ENCODE data around the gene ALKBH1.
"Not testable (repeated sequence)": the region's sequence is repeated elsewhere in the genome, so short reads cannot be mapped to it uniquely, and the experiment has no call there.

The ALKBH1 gene

DNA sequence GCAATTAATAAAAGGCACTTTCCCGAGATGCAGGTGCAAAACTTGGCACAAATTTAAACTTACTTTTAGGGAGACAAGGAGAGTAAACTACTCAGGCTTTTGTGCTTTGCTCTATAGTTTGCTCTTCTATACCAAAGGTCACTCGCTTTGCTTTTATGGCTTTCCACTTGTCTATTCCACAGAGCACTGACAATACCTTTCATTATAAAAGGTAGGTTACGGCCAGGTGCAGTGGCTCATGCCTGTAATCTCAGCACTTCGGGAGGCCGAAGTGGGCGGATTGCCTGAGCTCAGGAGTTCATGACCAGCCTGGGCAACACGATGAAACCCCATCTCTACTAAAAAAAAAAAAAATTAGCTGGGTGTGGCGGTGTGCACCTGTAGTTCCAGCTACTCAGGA is 32.9 kb downstream of the ALKBH1 start:
- DNase-seq (ENCODE audit: low read depth in 2 of 2, low spot score in 1 of 2), result no peak

DNA sequence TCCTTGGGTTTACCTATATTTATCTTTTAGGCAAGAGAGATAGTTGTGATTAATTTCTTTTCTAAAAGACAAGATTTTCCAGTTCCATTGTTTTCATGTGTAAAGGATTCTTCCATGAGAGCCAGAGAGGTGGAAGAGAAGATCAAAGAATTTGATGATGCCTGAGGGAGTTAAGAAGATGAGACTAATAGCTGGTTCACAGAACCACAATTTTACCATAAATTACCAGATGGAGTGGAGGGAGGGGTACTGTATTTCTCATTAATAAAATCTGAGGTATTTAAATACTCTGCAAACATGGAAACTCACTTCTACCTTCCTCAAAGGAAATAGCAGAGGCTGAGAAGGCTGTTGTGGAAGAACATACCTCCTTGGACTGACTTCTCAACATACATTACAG is 34.6 kb downstream of the ALKBH1 start:
- no peak for DNase-seq (ENCODE audit: low read depth in 2 of 2, low spot score in 1 of 2)

DNA sequence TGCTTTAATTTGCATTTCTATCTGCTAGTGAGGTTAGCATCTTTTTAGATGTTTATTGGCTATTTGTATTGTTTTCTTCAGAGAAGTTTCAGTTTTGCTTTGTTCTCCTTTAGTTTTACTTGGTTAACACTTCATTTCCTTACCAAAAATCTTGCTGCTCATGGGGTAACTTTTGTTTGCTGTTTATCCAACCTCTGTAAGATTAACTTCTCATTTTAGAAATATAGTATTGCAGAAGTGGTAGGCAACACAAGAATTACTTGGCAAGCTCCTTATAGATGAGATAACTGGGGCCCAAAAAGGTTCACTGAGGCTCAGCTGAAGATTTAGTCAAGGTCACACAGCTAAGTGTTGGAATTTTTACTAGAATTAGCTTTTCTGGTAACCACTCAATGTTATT is 40.5 kb downstream of the ALKBH1 start:
- no peak for DNase-seq (ENCODE audit: low read depth in 2 of 2, low spot score in 1 of 2)

DNA sequence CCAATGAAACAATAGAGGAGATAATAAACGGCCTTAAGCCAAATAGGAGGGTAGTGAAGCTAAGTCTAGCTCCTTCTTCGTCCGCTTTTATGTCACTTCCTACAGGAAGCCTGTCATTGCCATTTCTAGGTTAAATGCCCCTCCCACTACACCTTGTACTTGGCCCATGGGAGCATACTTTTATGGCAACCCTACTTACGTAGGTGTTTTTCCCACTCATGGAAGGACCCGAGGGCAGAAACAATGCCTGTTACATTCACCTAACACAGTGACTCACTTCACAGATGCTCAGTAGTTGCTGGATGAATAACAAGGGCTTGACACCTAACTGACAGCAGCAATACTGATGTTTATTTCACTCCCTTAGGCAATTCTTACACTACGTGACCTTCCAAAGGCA is 44.5 kb downstream of the ALKBH1 start:
- no peak for DNase-seq (ENCODE audit: low read depth in 2 of 2, low spot score in 1 of 2)

DNA sequence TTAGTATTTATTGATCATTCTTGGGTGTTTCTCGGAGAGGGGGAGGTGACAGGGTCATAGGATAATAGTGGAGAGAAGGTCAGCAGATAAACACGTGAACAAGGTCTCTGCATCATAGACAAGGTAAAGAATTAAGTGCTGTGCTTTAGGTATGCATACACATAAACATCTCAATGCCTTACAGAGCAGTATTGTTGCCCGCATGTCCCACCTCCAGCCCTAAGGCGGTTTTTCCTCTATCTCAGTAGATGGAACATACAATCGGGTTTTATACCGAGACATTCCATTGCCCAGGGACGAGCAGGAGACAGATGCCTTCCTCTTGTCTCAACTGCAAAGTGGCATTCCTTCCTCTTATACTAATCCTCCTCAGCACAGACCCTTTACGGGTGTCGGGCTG is 46.3 kb downstream of the ALKBH1 start:
- not testable (repeated sequence) for DNase-seq (ENCODE audit: low read depth in 2 of 2, low spot score in 1 of 2)

DNA sequence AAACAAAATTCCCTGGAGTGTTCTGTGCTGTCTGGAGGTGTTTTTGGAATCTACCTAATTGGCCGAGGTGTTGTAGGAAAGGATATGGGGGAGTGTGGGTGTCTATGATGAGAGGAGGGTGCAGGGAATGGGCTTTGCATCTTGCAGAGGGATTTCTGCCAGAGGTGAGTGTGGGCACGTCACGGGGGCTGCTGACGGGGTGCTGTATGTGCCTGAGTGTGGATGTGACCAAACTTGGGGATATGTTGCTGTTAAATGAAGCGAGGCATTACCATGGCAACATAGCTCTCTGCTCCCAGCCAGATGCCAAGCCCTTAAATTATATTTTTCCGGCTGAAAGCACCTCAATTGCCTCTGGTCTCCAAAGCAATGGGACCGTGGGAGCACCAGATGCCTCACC is 47.1 kb downstream of the ALKBH1 start:
- DNase-seq (ENCODE audit: low read depth in 2 of 2, low spot score in 1 of 2), result no peak

DNA sequence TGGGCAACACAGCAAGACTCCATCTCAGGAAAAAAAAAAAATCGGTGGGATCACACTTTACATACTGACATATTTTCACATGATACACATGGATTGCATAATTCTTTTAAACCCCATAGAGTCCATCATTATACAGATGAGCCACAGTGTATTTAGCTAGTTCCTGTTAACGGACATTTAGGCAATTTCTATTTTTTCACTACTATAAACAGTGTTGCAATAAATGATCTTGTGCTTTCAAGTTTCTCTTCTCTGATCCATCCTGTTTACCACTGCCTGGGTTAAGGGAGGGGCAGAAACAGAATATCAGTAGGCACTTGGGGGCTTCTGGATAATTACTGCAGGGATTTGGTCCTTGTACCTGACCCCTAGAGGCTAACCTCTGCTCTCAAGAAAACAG is 48.0 kb downstream of the ALKBH1 start:
- no peak for DNase-seq (ENCODE audit: low read depth in 2 of 2, low spot score in 1 of 2)

DNA sequence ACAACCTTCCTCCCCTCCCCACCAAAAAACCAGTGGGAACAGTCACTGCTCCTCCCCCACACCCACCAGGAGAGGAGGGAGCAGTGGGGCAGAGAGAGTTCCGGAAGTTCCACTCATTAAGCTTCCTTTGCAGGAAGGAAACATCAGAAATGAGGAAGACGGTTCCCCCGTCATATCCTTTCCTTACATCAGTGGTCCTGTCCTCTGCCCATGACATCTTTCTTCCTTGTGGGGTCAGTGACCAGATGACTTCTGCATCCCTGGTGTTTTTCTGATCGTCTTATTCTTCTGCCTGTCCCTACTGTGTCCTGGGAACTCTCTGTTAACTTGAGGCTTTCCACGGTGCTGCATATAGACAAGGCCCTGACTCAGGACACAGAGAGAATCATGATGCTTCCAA is 50.5 kb downstream of the ALKBH1 start:
- DNase-seq (ENCODE audit: low read depth in 2 of 2, low spot score in 1 of 2), result no peak

DNA sequence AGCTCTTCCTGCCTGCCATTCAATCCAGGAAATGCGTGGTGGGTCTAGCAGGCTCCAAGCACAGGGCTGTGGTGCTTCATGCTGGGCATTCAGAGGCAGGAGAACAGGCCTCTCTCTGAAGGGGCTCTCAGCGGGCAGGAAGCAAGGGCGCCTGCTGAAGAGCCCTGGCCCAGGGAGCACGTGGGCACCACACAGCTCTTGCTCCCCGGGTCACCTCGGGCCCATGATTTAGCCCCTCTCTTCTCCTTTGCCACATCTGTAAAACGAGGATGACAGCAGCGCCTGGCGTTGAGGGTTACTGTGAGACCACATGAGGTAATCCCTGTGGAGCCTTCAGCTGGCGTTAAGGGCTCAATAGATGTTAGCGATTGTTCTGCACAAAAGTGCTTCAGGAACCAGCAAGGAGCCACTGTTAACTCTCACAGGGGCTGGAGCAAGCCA is 53.8 kb downstream of the ALKBH1 start:
- DNase-seq (ENCODE audit: low read depth in 2 of 2, low spot score in 1 of 2), result no peak

DNA sequence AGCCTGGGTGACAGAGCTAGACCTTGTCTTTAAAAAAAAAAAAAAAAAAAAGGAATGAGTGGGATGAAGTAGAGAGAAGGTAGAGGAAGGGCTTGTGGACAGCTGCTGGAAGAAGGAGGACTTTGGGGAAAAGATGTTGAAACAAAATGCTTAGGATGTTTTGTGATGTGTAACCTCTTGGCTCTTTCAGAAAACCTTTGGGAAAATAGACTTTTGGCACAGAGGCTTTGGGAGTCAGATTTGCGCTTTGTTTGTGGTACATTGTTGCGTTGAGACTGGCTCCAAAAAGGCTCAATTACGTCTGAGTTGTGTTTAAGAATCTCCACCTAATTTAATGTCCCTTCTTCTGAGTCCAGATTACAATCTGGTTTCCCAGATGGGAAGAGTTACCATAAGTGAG is 58.5 kb downstream of the ALKBH1 start:
- DNase-seq (ENCODE audit: low read depth in 2 of 2, low spot score in 1 of 2), result no peak

DNA sequence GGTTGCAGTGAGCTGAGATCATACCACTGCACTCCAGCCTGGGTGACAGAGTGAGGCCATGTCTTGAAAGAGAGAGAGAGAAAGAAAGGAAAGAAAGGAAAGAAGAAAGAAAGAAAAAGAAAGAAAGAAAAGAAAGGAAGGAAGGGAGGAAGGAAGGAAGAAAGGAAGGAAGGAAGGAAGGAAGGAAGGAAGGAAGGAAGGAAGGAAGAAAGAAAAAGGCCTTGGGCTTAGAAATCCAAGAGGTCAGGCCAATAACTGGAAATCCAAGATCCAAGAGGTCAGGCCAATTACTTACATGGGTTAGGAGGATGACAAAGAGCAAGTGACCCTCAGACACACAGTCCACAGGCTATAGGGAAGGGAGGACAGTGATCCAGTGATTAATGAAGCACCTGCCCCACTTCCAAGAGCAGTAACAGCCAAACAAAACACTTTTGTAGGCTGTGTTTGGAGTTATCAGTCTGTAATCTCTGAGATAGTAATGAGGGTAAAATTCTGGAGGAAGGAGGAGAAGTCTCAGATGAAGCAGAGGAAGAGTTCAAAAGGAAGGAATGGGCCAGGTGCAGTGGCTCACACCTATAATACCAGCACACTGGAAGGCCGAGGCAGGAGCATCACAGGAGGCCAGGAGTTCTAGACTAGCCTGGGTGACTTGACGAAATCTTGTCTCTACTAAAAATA is 59.2 kb downstream of the ALKBH1 start:
- DNase-seq (ENCODE audit: low read depth in 2 of 2, low spot score in 1 of 2), result no peak

DNA sequence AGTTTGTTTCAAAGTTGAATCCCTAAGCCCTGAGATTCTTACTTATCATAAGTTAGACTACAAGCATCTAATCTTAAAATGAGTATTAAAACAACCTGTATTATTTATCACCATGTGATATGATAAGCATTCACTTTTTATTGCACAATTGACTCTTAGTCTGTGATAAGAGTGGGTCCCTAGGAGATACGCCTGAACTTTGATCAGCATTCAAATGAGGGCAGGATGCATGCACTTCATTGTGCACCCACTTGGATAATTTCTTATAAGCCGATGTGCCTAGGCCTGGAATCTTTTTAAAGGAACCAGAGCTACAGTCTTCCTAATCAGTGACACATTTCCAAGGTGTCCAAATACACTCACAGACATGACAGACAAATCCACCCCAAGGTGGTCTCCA is 60.0 kb downstream of the ALKBH1 start:
- no peak for DNase-seq (ENCODE audit: low read depth in 2 of 2, low spot score in 1 of 2)

DNA sequence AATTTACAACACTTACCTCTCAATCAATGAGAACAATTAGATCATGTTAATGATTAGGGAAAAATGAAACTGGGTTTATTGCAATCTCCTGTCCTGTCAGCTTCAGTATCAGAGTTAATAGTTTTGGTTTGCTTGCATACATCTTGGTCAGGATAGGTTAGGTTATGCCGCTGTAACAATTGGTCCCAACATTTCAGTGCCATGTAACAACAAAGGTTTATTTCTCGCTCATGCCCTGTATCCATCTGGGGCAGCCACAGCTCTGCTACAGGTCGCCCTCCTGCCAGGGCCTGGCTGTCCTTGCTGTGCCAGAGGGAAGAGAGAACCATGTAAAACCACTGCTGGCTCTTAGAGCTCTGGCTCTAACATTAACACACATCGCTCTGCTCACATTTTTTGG is 60.9 kb downstream of the ALKBH1 start:
- DNase-seq (ENCODE audit: low read depth in 2 of 2, low spot score in 1 of 2), result no peak

DNA sequence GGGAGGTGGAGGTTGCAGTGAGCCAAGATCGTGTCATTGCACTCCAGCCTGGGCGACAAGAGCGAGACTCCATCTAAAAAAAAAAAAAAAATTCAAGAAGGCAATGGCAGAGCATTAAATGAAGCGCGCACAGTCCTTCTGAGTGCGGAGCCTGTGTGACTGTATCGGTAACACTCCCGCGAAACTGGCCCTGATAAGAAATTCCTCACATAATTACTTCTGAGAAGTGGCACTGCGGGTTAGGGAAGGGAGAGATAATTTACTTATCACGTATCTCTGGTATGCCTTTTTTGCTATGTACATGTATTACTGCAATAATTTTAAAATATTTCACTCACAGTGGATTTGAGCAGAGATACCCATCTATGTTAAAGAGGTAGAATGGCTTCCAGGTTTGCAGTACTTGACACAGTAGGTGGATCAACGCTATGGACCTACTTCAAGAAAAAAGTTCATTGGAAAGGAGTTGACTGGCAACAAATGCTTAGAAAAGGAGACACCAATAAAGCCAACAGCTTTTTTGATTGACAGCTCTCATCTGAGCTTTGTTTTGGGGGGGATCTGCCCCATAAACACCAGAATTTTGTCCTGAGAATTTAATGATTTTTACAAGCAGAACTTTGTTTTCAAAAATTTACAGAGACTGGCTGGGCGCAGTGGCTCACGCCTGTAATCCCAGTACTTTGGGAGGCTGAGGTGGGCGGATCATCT is 62.1 kb downstream of the ALKBH1 start:
- DNase-seq (ENCODE audit: low read depth in 2 of 2, low spot score in 1 of 2), result no peak

DNA sequence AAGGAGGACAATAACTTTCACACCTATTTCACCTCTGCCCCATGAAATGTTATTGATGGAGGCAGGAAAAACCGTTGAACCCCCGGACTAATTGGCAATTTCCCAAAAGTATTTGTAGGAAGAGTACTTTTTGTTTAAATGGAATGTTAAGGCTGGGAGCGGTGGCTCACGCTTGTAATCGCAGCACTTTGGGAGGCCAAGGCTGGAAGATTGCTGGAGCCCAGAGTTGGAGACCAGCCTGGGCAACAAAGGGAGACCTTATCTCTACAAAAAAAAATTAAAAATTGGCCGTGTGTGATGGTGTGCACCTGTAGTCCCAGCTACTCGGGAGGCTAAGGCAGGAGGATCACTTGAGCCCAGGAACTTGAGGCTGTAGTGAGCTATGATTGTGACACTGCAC is 65.4 kb downstream of the ALKBH1 start:
- no peak for DNase-seq (ENCODE audit: low read depth in 2 of 2, low spot score in 1 of 2)

DNA sequence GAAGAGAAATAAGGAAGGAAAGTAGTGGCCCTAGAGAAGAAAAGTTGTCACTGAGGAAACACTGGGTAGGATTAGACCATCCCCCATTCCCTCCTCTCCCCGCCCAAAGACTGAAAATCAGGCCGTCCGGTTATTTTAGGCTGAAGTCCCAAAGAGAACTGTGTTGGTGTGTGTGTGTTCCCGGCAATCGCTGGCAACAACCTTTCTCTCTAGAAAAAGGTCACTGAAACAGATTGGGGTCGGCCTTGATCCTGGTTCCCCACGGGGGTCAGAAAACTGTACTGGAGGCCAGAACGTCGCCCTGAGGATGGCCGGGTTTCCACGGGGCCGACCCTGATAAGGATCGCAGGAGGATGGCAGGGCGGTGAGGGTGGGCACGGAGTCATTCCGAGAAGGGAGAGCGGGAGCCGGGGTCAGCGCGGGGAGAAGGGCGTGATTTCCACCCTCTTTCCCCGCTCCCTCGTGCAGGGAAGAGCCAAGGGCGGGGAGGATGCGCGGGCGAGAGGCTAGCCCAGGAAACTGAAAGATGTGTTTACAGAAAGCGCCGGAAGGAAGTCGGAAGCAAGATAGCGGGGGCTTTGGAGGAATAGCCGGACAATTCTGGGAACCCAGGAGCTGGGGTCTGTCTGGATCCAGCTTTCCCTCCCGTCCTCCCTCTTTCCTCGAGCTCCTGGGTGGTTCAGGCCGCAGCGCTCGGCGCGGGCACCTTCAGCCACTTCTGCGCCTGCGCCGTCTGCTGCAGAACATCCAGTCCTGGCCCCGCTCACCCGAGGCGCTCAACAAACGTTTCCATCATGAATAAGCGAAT is 66.1 kb downstream of the ALKBH1 start:
- DNase-seq (ENCODE audit: low read depth in 2 of 2, low spot score in 1 of 2), result peak; percentile 40 to 49

DNA sequence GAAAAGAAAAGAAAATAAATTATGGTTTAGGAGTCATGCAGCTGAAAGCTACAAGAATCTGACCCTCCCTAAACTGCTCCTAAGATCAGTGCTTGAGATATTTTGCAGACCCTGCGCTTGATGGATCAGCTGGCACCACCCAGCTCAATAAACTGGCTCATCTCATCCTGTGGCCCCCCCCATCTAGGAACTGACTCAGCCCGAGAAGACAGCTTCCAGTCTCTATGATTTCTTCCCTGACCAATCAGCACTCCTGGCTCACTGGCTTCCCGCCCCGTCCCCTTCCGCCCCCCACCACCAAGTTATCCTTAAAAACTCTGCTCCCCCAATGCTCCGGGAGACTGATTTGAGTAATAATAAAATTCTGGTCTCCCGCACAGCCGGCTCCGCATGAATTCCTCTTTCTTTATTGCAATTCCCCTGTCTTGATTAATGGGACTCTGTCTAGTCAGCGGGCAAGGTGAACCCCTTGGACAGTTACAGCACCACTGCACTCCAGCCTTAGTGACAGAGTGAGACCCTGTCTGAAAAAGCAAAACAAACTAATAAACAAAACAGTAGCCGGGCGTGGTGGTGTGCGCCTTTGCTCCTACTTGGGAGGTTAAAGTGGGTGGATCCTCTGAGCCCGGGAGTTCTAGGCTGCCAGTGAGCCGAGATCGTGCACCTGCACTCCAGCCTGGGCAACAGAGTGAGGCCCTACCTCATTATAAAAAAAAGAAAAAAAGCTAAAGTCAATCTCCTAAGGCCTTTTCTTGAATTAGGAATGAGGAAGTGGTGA is 66.9 kb downstream of the ALKBH1 start:
- DNase-seq (ENCODE audit: low read depth in 2 of 2, low spot score in 1 of 2), result no peak

DNA sequence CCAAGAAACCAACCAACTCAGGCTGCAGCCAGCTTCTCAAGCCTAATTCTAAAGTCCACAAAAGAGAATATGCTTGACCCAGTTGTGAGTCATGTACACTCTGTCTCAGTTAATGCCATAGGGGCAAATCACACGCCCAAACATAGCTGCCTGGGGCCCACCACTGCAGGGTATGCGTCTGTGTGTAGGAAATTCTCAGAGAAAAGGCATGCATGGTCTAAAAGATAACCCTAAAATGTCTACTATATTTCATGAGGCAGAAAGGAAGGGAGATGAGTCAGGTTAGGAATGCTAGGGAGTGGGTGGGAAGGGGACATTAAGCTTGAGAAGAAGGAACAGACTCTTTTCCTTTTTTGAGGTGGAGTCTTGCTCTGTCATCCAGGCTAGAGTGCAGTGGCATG is 69.1 kb downstream of the ALKBH1 start:
- DNase-seq (ENCODE audit: low read depth in 2 of 2, low spot score in 1 of 2), result no peak

DNA sequence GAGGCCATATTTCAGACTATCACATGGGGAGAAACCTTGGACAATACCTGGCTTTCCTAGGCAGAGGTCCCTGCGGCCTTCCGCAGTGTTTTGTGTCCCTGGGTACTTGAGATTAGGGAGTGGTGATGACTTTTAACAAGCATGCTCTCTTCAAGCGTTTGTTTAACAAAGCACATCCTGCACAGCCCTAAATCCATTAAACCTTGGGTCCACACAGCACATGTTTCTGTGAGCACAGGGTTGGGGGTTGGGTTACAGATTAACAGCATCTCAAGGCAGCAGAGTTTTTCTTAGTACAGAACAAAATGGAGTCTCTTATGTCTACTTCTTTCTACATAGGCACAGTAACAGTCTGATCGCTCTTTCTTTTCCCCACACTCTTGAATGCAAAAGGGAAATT is 72.0 kb downstream of the ALKBH1 start:
- not testable (repeated sequence) for DNase-seq (ENCODE audit: low read depth in 2 of 2, low spot score in 1 of 2)

DNA sequence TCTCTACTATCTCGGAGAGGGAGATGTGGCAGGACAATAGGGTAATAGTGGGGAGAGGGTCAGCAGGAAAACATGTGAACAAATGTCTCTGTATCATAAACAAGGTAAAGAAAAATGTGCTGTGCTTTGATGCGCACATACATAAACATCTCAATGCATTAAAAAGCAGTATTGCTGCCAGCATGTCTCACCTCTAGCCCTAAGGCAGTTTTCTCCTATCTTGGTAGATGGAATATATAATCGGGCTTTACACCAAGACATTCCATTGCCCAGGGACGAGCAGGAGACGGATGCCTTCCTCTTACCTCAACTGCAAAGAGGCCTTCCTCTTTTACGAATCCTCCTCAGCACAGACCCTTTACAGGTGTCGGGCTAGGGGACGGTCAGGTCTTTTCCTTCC is 72.4 kb downstream of the ALKBH1 start:
- not testable (repeated sequence) for DNase-seq (ENCODE audit: low read depth in 2 of 2, low spot score in 1 of 2)

DNA sequence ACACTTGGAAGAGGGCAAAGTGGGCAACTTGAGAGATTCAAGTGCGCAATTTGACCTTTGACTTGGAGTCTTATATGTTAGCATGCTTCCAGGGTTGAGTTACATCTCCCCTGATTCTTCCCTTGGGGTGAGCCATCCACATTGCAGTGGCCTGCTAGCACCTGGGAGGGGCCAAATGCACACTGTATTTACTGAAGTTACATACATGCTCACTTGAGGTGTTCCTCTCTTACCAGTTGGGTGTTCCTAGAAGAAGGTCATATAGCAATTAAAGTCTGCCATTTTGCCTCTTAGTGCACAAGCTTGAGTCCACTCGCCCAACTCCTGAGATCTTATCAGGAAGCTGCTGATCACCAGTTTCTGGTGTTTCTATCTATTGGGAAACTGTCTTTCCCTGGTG is 77.7 kb downstream of the ALKBH1 start:
- DNase-seq (ENCODE audit: low read depth in 2 of 2, low spot score in 1 of 2), result no peak
